ENCODE results near the gene DCDC2B.

DNA sequence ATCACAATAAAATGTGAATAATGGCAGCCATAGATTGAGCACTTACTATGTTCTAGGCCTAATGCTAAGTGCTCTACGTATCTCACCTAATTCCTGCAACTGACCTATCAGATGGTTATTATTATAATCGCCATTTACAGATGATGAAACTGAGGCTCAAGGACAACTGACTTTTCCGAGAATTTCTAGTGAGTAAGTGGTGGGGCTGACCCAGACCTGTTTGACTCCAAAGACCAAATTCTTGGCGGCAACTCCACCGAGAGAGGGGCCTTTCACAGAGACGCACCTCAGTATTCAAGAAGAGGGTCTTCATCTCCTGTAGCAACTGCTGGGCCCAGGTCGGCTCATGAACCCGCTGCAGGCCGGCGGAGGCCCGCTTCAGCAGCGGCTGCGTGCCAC is 12.7 kb downstream of the DCDC2B start:
- TF ChIP-seq, protein P1, sequence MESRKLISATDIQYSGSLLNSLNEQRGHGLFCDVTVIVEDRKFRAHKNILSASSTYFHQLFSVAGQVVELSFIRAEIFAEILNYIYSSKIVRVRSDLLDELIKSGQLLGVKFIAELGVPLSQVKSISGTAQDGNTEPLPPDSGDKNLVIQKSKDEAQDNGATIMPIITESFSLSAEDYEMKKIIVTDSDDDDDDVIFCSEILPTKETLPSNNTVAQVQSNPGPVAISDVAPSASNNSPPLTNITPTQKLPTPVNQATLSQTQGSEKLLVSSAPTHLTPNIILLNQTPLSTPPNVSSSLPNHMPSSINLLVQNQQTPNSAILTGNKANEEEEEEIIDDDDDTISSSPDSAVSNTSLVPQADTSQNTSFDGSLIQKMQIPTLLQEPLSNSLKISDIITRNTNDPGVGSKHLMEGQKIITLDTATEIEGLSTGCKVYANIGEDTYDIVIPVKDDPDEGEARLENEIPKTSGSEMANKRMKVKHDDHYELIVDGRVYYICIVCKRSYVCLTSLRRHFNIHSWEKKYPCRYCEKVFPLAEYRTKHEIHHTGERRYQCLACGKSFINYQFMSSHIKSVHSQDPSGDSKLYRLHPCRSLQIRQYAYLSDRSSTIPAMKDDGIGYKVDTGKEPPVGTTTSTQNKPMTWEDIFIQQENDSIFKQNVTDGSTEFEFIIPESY (CRISPR knock-in tag; IDR thresholded peaks at IDR 0.05), result no peak
- TF ChIP-seq, protein P2, sequence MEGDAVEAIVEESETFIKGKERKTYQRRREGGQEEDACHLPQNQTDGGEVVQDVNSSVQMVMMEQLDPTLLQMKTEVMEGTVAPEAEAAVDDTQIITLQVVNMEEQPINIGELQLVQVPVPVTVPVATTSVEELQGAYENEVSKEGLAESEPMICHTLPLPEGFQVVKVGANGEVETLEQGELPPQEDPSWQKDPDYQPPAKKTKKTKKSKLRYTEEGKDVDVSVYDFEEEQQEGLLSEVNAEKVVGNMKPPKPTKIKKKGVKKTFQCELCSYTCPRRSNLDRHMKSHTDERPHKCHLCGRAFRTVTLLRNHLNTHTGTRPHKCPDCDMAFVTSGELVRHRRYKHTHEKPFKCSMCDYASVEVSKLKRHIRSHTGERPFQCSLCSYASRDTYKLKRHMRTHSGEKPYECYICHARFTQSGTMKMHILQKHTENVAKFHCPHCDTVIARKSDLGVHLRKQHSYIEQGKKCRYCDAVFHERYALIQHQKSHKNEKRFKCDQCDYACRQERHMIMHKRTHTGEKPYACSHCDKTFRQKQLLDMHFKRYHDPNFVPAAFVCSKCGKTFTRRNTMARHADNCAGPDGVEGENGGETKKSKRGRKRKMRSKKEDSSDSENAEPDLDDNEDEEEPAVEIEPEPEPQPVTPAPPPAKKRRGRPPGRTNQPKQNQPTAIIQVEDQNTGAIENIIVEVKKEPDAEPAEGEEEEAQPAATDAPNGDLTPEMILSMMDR (CRISPR knock-in tag; IDR thresholded peaks at IDR 0.05), result no peak
- TF ChIP-seq, protein P3, sequence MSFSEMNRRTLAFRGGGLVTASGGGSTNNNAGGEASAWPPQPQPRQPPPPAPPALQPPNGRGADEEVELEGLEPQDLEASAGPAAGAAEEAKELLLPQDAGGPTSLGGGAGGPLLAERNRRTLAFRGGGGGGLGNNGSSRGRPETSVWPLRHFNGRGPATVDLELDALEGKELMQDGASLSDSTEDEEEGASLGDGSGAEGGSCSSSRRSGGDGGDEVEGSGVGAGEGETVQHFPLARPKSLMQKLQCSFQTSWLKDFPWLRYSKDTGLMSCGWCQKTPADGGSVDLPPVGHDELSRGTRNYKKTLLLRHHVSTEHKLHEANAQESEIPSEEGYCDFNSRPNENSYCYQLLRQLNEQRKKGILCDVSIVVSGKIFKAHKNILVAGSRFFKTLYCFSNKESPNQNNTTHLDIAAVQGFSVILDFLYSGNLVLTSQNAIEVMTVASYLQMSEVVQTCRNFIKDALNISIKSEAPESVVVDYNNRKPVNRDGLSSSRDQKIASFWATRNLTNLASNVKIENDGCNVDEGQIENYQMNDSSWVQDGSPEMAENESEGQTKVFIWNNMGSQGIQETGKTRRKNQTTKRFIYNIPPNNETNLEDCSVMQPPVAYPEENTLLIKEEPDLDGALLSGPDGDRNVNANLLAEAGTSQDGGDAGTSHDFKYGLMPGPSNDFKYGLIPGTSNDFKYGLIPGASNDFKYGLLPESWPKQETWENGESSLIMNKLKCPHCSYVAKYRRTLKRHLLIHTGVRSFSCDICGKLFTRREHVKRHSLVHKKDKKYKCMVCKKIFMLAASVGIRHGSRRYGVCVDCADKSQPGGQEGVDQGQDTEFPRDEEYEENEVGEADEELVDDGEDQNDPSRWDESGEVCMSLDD (CRISPR knock-in tag; IDR thresholded peaks at IDR 0.05; ENCODE audit: borderline replicate concordance), result no peak
- no peak for TF ChIP-seq POLR2AphosphoS5 (IDR thresholded peaks at IDR 0.05; ENCODE audit: low read depth, low read length)
- TF ChIP-seq ZSCAN12 (CRISPR knock-in tag; IDR thresholded peaks at IDR 0.05), result no peak
- TF ChIP-seq, protein P4, sequence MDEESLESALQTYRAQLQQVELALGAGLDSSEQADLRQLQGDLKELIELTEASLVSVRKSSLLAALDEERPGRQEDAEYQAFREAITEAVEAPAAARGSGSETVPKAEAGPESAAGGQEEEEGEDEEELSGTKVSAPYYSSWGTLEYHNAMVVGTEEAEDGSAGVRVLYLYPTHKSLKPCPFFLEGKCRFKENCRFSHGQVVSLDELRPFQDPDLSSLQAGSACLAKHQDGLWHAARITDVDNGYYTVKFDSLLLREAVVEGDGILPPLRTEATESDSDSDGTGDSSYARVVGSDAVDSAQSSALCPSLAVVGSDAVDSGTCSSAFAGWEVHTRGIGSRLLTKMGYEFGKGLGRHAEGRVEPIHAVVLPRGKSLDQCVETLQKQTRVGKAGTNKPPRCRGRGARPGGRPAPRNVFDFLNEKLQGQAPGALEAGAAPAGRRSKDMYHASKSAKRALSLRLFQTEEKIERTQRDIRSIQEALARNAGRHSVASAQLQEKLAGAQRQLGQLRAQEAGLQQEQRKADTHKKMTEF (CRISPR knock-in tag; IDR thresholded peaks at IDR 0.05), result no peak
- no peak for TF ChIP-seq THYN1 (CRISPR knock-in tag; IDR thresholded peaks at IDR 0.05; ENCODE audit: borderline replicate concordance, low read depth)
